ENCODE measurements around the gene ZNF385B. TPM values are rescaled to one million over a fixed set of nuclear protein-coding genes. Genes with fewer than 3 reads are reported as not detected.

Gene ZNF385B
- total RNA-seq, 4 donors from 2014 or later: 0.41 to 3.3 TPM; not detected in 2

DNA sequence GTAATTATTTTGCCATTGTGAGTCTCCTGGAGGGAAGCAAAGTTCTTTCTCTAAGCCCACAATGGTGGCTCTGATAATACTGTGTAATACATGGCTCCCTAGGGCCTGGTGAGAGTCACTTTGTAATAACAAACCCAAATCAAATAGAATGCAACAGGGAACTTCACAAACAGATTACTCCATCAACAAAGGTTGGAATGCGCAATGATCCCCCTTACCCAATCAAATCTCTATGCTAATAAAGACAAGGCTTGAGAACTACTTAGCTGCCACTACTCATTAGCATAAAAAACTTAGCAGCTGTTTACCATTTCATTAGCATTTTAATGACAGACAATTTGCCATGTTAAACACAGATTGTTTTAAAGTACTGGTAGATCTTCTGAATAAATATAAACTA lies 311.2 kb downstream of the ZNF385B start:
- DNase-seq: no peak
- intact Hi-C loops (cut with DNase I; ENCODE audit: low total_unique reads): no loop called here
- Histone ChIP-seq H3K27ac (no peak overlapping the region), H3K4me3 (no peak overlapping the region), H3K9me3 (no peaks in the 10 kb centered on the region), H3K27me3 (no peaks in the 10 kb centered on the region), H3K4me1 (no peaks in the 10 kb centered on the region), H3K36me3 (no peaks in the 10 kb centered on the region)
- TF ChIP-seq POLR2A (IDR thresholded peaks at IDR 0.05): no peak
- no peak for TF ChIP-seq CTCF (IDR thresholded peaks at IDR 0.05)

GRCh38 chr2:179546656-179547055 lies 314.8 kb downstream of the ZNF385B start:
- TF ChIP-seq CTCF (IDR thresholded peaks at IDR 0.05) (no peak), POLR2A (IDR thresholded peaks at IDR 0.05) (no peak)
- no peak for DNase-seq
- Histone ChIP-seq H3K36me3 (no peaks in the 10 kb centered on the region), H3K27ac (no peak overlapping the region), H3K4me1 (no peaks in the 10 kb centered on the region), H3K4me3 (no peak overlapping the region), H3K9me3 (no peaks in the 10 kb centered on the region), H3K27me3 (no peaks in the 10 kb centered on the region)
- intact Hi-C loops (cut with DNase I; ENCODE audit: low total_unique reads): no loop called here

GRCh38 chr2:179545024-179545423 lies 316.4 kb downstream of the ZNF385B start:
- H3K4me3 ChIP-seq: no peak overlapping the region
- intact Hi-C loops (cut with DNase I; ENCODE audit: low total_unique reads): no loop called here
- no peaks in the 10 kb centered on the region for H3K36me3 ChIP-seq
- no peak for DNase-seq
- no peak overlapping the region for H3K27ac ChIP-seq
- H3K4me1 ChIP-seq: no peaks in the 10 kb centered on the region
- H3K27me3 ChIP-seq: no peaks in the 10 kb centered on the region
- no peaks in the 10 kb centered on the region for H3K9me3 ChIP-seq
- no peak for TF ChIP-seq POLR2A (IDR thresholded peaks at IDR 0.05)
- TF ChIP-seq CTCF (IDR thresholded peaks at IDR 0.05): no peak

- Histone ChIP-seq H3K27me3 (no peaks in the 10 kb centered on the region), H3K4me3 (no peak overlapping the region), H3K9me3 (no peaks in the 10 kb centered on the region), H3K4me1 (no peaks in the 10 kb centered on the region), H3K36me3 (no peaks in the 10 kb centered on the region), H3K27ac (no peak overlapping the region)
- no peak for TF ChIP-seq POLR2A (IDR thresholded peaks at IDR 0.05)
- TF ChIP-seq CTCF (IDR thresholded peaks at IDR 0.05): no peak
- DNase-seq: no peak
- intact Hi-C loops (cut with DNase I; ENCODE audit: low total_unique reads): no loop called here
Observed at GRCh38 chr2:179543361-179543901, 318.0 kb downstream of the ZNF385B start.

GRCh38 chr2:179541586-179541985 lies 319.8 kb downstream of the ZNF385B start:
- H3K27ac ChIP-seq: no peak overlapping the region
- intact Hi-C loops (cut with DNase I; ENCODE audit: low total_unique reads): no loop called here
- H3K36me3 ChIP-seq: no peaks in the 10 kb centered on the region
- H3K27me3 ChIP-seq: no peaks in the 10 kb centered on the region
- H3K4me1 ChIP-seq: no peaks in the 10 kb centered on the region
- H3K9me3 ChIP-seq: no peaks in the 10 kb centered on the region
- no peak for TF ChIP-seq POLR2A (IDR thresholded peaks at IDR 0.05)
- no peak for TF ChIP-seq CTCF (IDR thresholded peaks at IDR 0.05)
- DNase-seq: no peak
- no peak overlapping the region for H3K4me3 ChIP-seq

Measured in uterus (tissue), 4 donors.